HCT116 (cell line): ENCODE measurements around the gene SNW1. TPM values are rescaled to one million over a fixed set of nuclear protein-coding genes. Genes with fewer than 3 reads are reported as not detected.

Experiments
- ATAC-seq: fragments of 200-7000 bp; cut with Tn5 transposase; 2 replicates; pipeline ENCODE4 v1.9.1; 2020; ENCODE audit warnings: mild to moderate bottlenecking, moderate library complexity
- BruUV-seq: library from RNA; stranded (reverse); fragments of 400-500 nt; replicated peaks from 2 replicates; lab custom pipeline; 2021; lab: Mats Ljungman, UMichigan
- CTCF ChIA-PET: fragments of 300-600 bp; sonication (Branson Sonifier 250); formaldehyde crosslinking; loops from one replicate; lab custom pipeline; 2021; ENCODE audit warnings: antibody characterized with exemption; lab: Charles Lee
- POLR2A ChIA-PET: fragments of 300-600, 350-600 bp; sonication (Branson Sonifier 250); formaldehyde crosslinking; loops from one replicate; lab custom pipeline; 2021; ENCODE audit warnings: antibody characterized with exemption; lab: Charles Lee
- RAD21 ChIA-PET, 2 experiments: fragments of 300-600 bp; sonication (Branson Sonifier 250); formaldehyde crosslinking; loops; one replicate each; lab custom pipeline; 2023; ENCODE audit warnings: low total read pairs in 2 of 2; ENCODE audit not compliant: uncharacterized antibody in 2 of 2, unreplicated experiment in 2 of 2, low non-redundant PET in 1 of 2; lab: Charles Lee
- DNase-seq: peaks from one replicate; pipeline ENCODE4 v3.0.0-alpha.2; 2010; ENCODE audit warnings: low read depth, low spot score
- H2AFZ ChIP-seq: fragments of 200-600 bp; shearing (Covaris generic), sonication (generic); 2 replicates; pipeline ENCODE4 v1.6.1; 2017; ENCODE audit warnings: low read depth, mixed run types, mixed read lengths, antibody characterized with exemption, low read length; ENCODE audit not compliant: poor library complexity, severe bottlenecking
- H3K27ac ChIP-seq: 2 replicates; pipeline ENCODE4 v1.5.1; 2012; ENCODE audit warnings: low read depth, low read length
- H3K27me3 ChIP-seq: fragments of 200-600 bp; sonication (generic); 2 replicates; pipeline ENCODE4 v1.6.1; 2016; ENCODE audit warnings: mixed run types, low read length, mixed read lengths; ENCODE audit not compliant: insufficient read depth
- H3K36me3 ChIP-seq, 2 experiments: fragments of 200-500 bp in 1 of 2; fragments of 200-600 bp in 1 of 2; sonication (Bioruptor generic) in 1 of 2; sonication (generic) in 1 of 2; 2 replicates each; pipeline versions ENCODE4 v1.5.1 to v1.6.1; 2014 to 2016; ENCODE audit warnings: low read length in 2 of 2, inconsistent platforms in 1 of 2, mixed read lengths in 1 of 2, mixed run types in 1 of 2; ENCODE audit not compliant: insufficient read depth in 2 of 2, control insufficient read depth in 1 of 2
- H3K4me1 ChIP-seq, 2 experiments: fragments of 200-600 bp in 1 of 2; sonication (generic) in 1 of 2; 2 replicates each; pipeline versions ENCODE4 v1.5.1 to v1.6.1; 2012 to 2017; ENCODE audit warnings: low read length in 2 of 2, inconsistent platforms in 1 of 2, mild to moderate bottlenecking in 1 of 2, mixed read lengths in 1 of 2, mixed run types in 1 of 2, moderate library complexity in 1 of 2; ENCODE audit not compliant: insufficient read depth in 2 of 2, control insufficient read depth in 1 of 2
- H3K4me2 ChIP-seq: fragments of 200-600 bp; sonication (generic); 2 replicates; pipeline ENCODE4 v1.6.1; 2017; ENCODE audit warnings: mixed run types, low read length, mixed read lengths
- H3K4me3 ChIP-seq, 2 experiments: fragments of 200-600 bp in 1 of 2; sonication (generic) in 1 of 2; replicated peaks in 1 of 2; 2 replicates each; pipeline ENCODE4 v1.5.1; 2011 to 2016; ENCODE audit warnings: low read length in 2 of 2, control low read depth in 1 of 2, low read depth in 1 of 2, mild to moderate bottlenecking in 1 of 2, mixed read lengths in 1 of 2, mixed run types in 1 of 2
- H3K79me2 ChIP-seq: fragments of 200-600 bp; sonication (generic); 2 replicates; pipeline ENCODE4 v1.6.1; 2017; ENCODE audit warnings: mild to moderate bottlenecking, mixed run types, low read length, moderate library complexity, mixed read lengths; ENCODE audit not compliant: insufficient read depth
- H3K9ac ChIP-seq: fragments of 200-600 bp; sonication (generic); 2 replicates; pipeline ENCODE4 v1.6.1; 2016; ENCODE audit warnings: low read length, mixed read lengths
- H3K9me2 ChIP-seq: fragments of 200-600 bp; sonication (generic), shearing (Covaris generic); 2 replicates; pipeline ENCODE4 v1.6.1; 2017; ENCODE audit warnings: mixed run types, mild to moderate bottlenecking, moderate library complexity; ENCODE audit not compliant: insufficient read depth
- H3K9me3 ChIP-seq, 2 experiments: fragments of 200-500 bp in 1 of 2; fragments of 200-600 bp in 1 of 2; sonication (Bioruptor generic) in 1 of 2; sonication (generic) in 1 of 2; 2 replicates each; pipeline ENCODE4 v1.6.1; 2014 to 2017; ENCODE audit warnings: low read length in 2 of 2, mixed read lengths in 2 of 2, inconsistent platforms in 1 of 2, low read depth in 1 of 2, mild to moderate bottlenecking in 1 of 2, mixed run types in 1 of 2, moderate library complexity in 1 of 2; ENCODE audit not compliant: control insufficient read depth in 1 of 2, insufficient read depth in 1 of 2
- H4K20me1 ChIP-seq: fragments of 200-600 bp; sonication (generic), shearing (Covaris generic); 2 replicates; pipeline ENCODE4 v1.6.1; 2017; ENCODE audit warnings: mixed run types, mild to moderate bottlenecking, moderate library complexity; ENCODE audit not compliant: insufficient read depth
- EGR1 ChIP-seq: IDR thresholded peaks from 2 replicates; pipeline ENCODE4 v1.6.1; 2012; ENCODE audit warnings: low read depth
- FOSL1 ChIP-seq: IDR thresholded peaks from 2 replicates; pipeline ENCODE4 v1.6.1; 2012; ENCODE audit warnings: low read depth
- JUND ChIP-seq: IDR thresholded peaks from 2 replicates; pipeline ENCODE4 v1.6.1; 2012
- POLR2A ChIP-seq: IDR thresholded peaks from 2 replicates; pipeline ENCODE4 v1.7.0; 2011; ENCODE audit warnings: borderline replicate concordance; ENCODE audit not compliant: insufficient read depth, insufficient read length; ENCODE audit errors: extremely low read depth
- RAD21 ChIP-seq: IDR thresholded peaks from 2 replicates; pipeline ENCODE4 v1.6.1; 2012; ENCODE audit warnings: low read depth, mild to moderate bottlenecking
- SIN3A ChIP-seq: IDR thresholded peaks from 2 replicates; pipeline ENCODE4 v1.6.1; 2012; ENCODE audit warnings: low read depth
- intact Hi-C: fragments of 100-400 bp; cut with micrococcal nuclease; formaldehyde crosslinking; loops from 2 replicates; pipeline ENCODE4 v1.10.0; 2022
- total RNA-seq: library from RNA; stranded (reverse); gene quantifications from one replicate; pipeline ENCODE4 v1.2.1, GENCODE V29; 2021; ENCODE audit not compliant: unreplicated experiment
- TF ChIP-seq, protein P1 (sequence below), 3 experiments: fragments of 200-600 bp in 1 of 3; sonication (generic) in 1 of 3; IDR thresholded peaks in 2 of 3; conservative IDR thresholded peaks in 1 of 3; 2 replicates each; pipeline ENCODE4 v1.5.1; 2012 to 2017; ENCODE audit warnings: low read depth in 2 of 3, low read length in 2 of 3, antibody characterized with exemption in 1 of 3, borderline replicate concordance in 1 of 3, control low read depth in 1 of 3, mild to moderate bottlenecking in 1 of 3, mixed read lengths in 1 of 3, mixed run types in 1 of 3, moderate library complexity in 1 of 3; ENCODE audit not compliant: insufficient read depth in 1 of 3
- TF ChIP-seq, protein P2 (sequence below): IDR thresholded peaks from 2 replicates; pipeline ENCODE4 v1.6.1; 2012

SNW1 gene
- total RNA-seq, 1 experiment from 2014 or later = 102 TPM

DNA sequence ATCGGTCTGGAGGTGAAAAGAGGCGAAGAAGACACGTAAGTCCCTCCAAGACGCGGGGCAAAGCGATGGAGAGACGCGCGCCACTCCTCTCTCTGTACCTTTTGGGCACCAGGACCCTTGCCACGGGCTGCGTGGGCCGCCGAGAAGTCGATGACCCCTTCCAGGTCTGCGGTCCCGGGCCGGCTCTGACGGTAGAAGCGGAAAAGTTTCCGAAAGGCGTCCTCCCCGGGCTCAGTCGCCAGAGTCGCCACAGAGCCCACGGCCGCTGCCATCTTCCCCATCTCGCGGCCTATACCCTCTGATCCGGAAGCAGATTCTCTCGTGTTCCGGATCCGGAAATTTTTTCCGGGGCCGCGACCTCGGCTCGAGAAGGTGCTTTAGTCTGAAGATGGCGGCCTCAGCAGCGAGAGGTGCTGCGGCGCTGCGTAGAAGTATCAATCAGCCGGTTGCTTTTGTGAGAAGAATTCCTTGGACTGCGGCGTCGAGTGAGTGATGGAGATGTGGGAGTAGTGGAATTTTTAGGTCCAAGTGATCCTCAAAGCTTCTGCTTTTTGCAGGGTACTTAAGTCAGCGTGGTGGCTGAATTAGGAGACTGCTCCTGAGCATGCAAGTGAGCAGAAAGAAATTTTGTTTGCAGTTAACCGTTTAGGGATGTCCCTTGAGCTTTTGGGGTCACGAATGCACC, 53.1 kb downstream of the SNW1 start, which contains the start of the genes ALKBH1 and SLIRP (continued):
- TF ChIP-seq, protein P1, sequence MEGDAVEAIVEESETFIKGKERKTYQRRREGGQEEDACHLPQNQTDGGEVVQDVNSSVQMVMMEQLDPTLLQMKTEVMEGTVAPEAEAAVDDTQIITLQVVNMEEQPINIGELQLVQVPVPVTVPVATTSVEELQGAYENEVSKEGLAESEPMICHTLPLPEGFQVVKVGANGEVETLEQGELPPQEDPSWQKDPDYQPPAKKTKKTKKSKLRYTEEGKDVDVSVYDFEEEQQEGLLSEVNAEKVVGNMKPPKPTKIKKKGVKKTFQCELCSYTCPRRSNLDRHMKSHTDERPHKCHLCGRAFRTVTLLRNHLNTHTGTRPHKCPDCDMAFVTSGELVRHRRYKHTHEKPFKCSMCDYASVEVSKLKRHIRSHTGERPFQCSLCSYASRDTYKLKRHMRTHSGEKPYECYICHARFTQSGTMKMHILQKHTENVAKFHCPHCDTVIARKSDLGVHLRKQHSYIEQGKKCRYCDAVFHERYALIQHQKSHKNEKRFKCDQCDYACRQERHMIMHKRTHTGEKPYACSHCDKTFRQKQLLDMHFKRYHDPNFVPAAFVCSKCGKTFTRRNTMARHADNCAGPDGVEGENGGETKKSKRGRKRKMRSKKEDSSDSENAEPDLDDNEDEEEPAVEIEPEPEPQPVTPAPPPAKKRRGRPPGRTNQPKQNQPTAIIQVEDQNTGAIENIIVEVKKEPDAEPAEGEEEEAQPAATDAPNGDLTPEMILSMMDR (IDR thresholded peaks at IDR 0.05 in 2 of 3, conservative IDR thresholded peaks at IDR 0.05 in 1 of 3; ENCODE audit: borderline replicate concordance in 1 of 3, insufficient read depth in 1 of 3, low read depth in 2 of 3, low read length in 2 of 3) = no peak
- TF ChIP-seq POLR2A = peak; percentile 94
- TF ChIP-seq, all 23 proteins: peak for 8

DNA sequence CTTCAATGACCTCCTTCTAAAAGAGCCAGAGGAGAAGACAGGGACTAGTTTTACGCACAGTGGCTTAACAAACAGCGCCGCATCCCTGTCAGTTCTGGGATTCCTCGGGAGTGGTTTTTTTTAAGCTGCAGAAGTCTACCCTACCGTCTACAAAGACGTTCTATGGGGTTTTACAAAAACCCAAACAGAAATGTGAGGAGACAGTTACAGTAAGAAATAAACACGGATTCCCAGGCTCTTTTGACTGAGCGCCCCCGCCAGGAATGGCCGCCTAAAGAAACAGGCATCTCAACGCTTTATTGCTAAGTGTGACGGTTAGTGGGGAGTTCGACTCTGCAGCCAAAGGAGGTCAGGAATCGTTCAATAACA, 53.6 kb downstream of the SNW1 start:
- ChIA-PET CTCF (interaction anchor here (1.1 to 1.2 kb wide), 2 partner anchors 75 to 248 kb away, joined by 3 read pairs; no protein-coding TSS in a partner anchor), POLR2A (no interaction called here)
- peak; percentile 44 for ATAC-seq

More for the DNA sequence above, 53.6 kb downstream of the SNW1 start:
- Histone ChIP-seq H3K27ac (peak overlapping the region; percentile 50), H3K9me2 (no peaks in the 10 kb centered on the region), H3K9me3 (no peaks in the 10 kb centered on the region), H3K4me1 (peaks cover 11 to 23% of the 10 kb centered on the region in 2 experiments; a peak in 3 of 4 replicates), H3K4me2 (peak overlapping the region; percentile 85), H4K20me1 (peaks cover 19% of the 10 kb centered on the region; the same call in 1 of the 2 replicates), H3K27me3 (no peaks in the 10 kb centered on the region), H3K36me3 (peaks cover 21 to 27% of the 10 kb centered on the region in 2 experiments; a peak in 3 of 4 replicates), H3K79me2 (peaks cover 84% of the 10 kb centered on the region), H2AFZ (no peak overlapping the region), H3K4me3 (peak overlapping the region; percentile 83 to 89), H3K9ac (peak overlapping the region; percentile 92)
- BruUV-seq = TSS peak; percentile 71
- DNase-seq = no peak
- TF ChIP-seq, protein P1 (IDR thresholded peaks at IDR 0.05 in 2 of 3, conservative IDR thresholded peaks at IDR 0.05 in 1 of 3; ENCODE audit: borderline replicate concordance in 1 of 3, insufficient read depth in 1 of 3, low read depth in 2 of 3, low read length in 2 of 3) = peak; percentile 23 to 51 (median 31); a peak in 4 of 6 replicates
- TF ChIP-seq RAD21 (peak; percentile 45), JUND (no peak), FOSL1 (no peak), EGR1 (no peak), SIN3A (no peak)
- TF ChIP-seq, protein P2, sequence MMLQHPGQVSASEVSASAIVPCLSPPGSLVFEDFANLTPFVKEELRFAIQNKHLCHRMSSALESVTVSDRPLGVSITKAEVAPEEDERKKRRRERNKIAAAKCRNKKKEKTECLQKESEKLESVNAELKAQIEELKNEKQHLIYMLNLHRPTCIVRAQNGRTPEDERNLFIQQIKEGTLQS = no peak
- RAD21 ChIA-PET = no interaction called here
- intact Hi-C loops = loop anchor here (2.0 to 5.0 kb wide), 2 partner anchors 110 to 249 kb away; partner anchors contain the start of gene AHSA1
